ENCODE data around the gene ARRB1. TPM values are rescaled to one million over a fixed set of nuclear protein-coding genes. Genes with fewer than 3 reads are reported as not detected.
"Not testable (repeated sequence)": the region's sequence is repeated elsewhere in the genome, so short reads cannot be mapped to it uniquely, and the experiment has no call there.

ARRB1 gene
- total RNA-seq, 2 donors from 2014 or later, result 70.3 to 73.4 TPM

- DNase-seq, result peak; percentile 89
- Histone ChIP-seq H3K4me1 (peaks cover 14% of the 10 kb centered on the region), H3K27me3 (no peaks in the 10 kb centered on the region), H3K36me3 (no peaks in the 10 kb centered on the region), H3K27ac (peak overlapping the region; percentile 41), H3K9me3 (no peaks in the 10 kb centered on the region), H3K9ac (ENCODE audit: low read depth in 2 of 2, low read length in 2 of 2) (peak overlapping the region in 1 of 2 donors; percentile 58), H3K4me3 (no peak overlapping the region)
- intact Hi-C loops (cut with DNase I), result loop anchor here (1.0 to 2.0 kb wide), 2 partner anchors 56 to 104 kb away; no protein-coding TSS in a partner anchor
- peak; percentile 91 for TF ChIP-seq CTCF (IDR thresholded peaks at IDR 0.05)
These were observed 33.1 kb upstream of the ARRB1 start for GRCh38 chr11:75384438-75385080.

GRCh38 chr11:75383246-75383645 is 31.8 kb upstream of the ARRB1 start:
- H3K9me3 ChIP-seq, result no peaks in the 10 kb centered on the region
- no peak overlapping the region for H3K27ac ChIP-seq
- TF ChIP-seq CTCF (IDR thresholded peaks at IDR 0.05), result no peak
- intact Hi-C loops (cut with DNase I), result no loop called here
- no peaks in the 10 kb centered on the region for H3K36me3 ChIP-seq
- no peak overlapping the region for H3K9ac ChIP-seq (ENCODE audit: low read depth in 2 of 2, low read length in 2 of 2)
- no peak for DNase-seq
- no peak overlapping the region for H3K4me3 ChIP-seq
- no peaks in the 10 kb centered on the region for H3K27me3 ChIP-seq
- peaks cover 11% of the 10 kb centered on the region for H3K4me1 ChIP-seq

GRCh38 chr11:75380716-75381420 is 29.4 kb upstream of the ARRB1 start:
- Histone ChIP-seq H3K4me1 (peaks cover 6% of the 10 kb centered on the region), H3K36me3 (no peaks in the 10 kb centered on the region), H3K27ac (peak overlapping the region; percentile 60), H3K9me3 (no peaks in the 10 kb centered on the region), H3K27me3 (no peaks in the 10 kb centered on the region), H3K4me3 (no peak overlapping the region), H3K9ac (ENCODE audit: low read depth in 2 of 2, low read length in 2 of 2) (peak overlapping the region in 1 of 2 donors; percentile 48)
- no peak for TF ChIP-seq CTCF (IDR thresholded peaks at IDR 0.05)
- intact Hi-C loops (cut with DNase I), result no loop called here
- DNase-seq, result peak; percentile 75

- Histone ChIP-seq H3K9me3 (no peaks in the 10 kb centered on the region), H3K4me1 (peaks cover 6% of the 10 kb centered on the region), H3K36me3 (no peaks in the 10 kb centered on the region), H3K27ac (peak overlapping the region; percentile 60), H3K4me3 (no peak overlapping the region), H3K27me3 (no peaks in the 10 kb centered on the region), H3K9ac (ENCODE audit: low read depth in 2 of 2, low read length in 2 of 2) (peak overlapping the region in 1 of 2 donors; percentile 48)
- TF ChIP-seq CTCF (IDR thresholded peaks at IDR 0.05), result no peak
- peak; percentile 58 for DNase-seq
- intact Hi-C loops (cut with DNase I), result no loop called here
These were observed 28.8 kb upstream of the ARRB1 start for GRCh38 chr11:75380245-75380644.

GRCh38 chr11:75378776-75379175 is 27.3 kb upstream of the ARRB1 start:
- H3K9ac ChIP-seq (ENCODE audit: low read depth in 2 of 2, low read length in 2 of 2); H3K36me3 ChIP-seq; H3K9me3 ChIP-seq; H3K4me1 ChIP-seq; DNase-seq; H3K27ac ChIP-seq; H3K27me3 ChIP-seq; intact Hi-C loops (cut with DNase I); H3K4me3 ChIP-seq: not testable (repeated sequence)

GRCh38 chr11:75376175-75376574 is 24.7 kb upstream of the ARRB1 start:
- no peak for DNase-seq
- H3K27ac ChIP-seq, result no peak overlapping the region

More at GRCh38 chr11:75376175-75376574, 24.7 kb upstream of the ARRB1 start:
- no peak for TF ChIP-seq CTCF (IDR thresholded peaks at IDR 0.05)
- H3K9ac ChIP-seq (ENCODE audit: low read depth in 2 of 2, low read length in 2 of 2), result peak overlapping the region in 1 of 2 donors; percentile 19
- intact Hi-C loops (cut with DNase I), result no loop called here
- H3K4me3 ChIP-seq, result no peak overlapping the region
- peaks cover 4% of the 10 kb centered on the region for H3K4me1 ChIP-seq
- no peaks in the 10 kb centered on the region for H3K36me3 ChIP-seq
- H3K9me3 ChIP-seq, result no peaks in the 10 kb centered on the region
- H3K27me3 ChIP-seq, result no peaks in the 10 kb centered on the region

Data from colonic mucosa (tissue), 4 donors.